COR-L47 (cell line): ENCODE results near the gene APCDD1L.
A peak's percentile ranks its signal among the peaks of the same experiment; 100 is the strongest.

Experiments used
- DNase-seq: peaks from one replicate; lab custom pipeline; 2025; lab: John Stamatoyannopoulos, UW

The APCDD1L gene

GRCh38 chr20:58466729-58467571, 48.2 kb downstream of the APCDD1L start:
- no peak for DNase-seq

- DNase-seq: no peak
Measured at GRCh38 chr20:58466095-58466708, 49.0 kb downstream of the APCDD1L start.

- DNase-seq: no peak
Measured at GRCh38 chr20:58464838-58465237, 50.4 kb downstream of the APCDD1L start.

GRCh38 chr20:58463256-58463655, 51.9 kb downstream of the APCDD1L start:
- no peak for DNase-seq

- DNase-seq: no peak
Measured at GRCh38 chr20:58461899-58462298, 53.3 kb downstream of the APCDD1L start.

- DNase-seq: no peak
Measured at GRCh38 chr20:58461104-58461503, 54.1 kb downstream of the APCDD1L start.

- DNase-seq: no peak
Measured at GRCh38 chr20:58459058-58459750, 56.0 kb downstream of the APCDD1L start.

- DNase-seq: no peak
Measured at GRCh38 chr20:58458342-58459057, 56.7 kb downstream of the APCDD1L start.

- DNase-seq: no peak
Measured at GRCh38 chr20:58457083-58457695, 58.0 kb downstream of the APCDD1L start.

- DNase-seq: no peak
Measured at GRCh38 chr20:58454460-58454859, 60.7 kb downstream of the APCDD1L start.

- DNase-seq: no peak
Measured at GRCh38 chr20:58453391-58453790, 61.8 kb downstream of the APCDD1L start.

GRCh38 chr20:58452667-58453255, 62.4 kb downstream of the APCDD1L start:
- no peak for DNase-seq

GRCh38 chr20:58450254-58450653, 64.9 kb downstream of the APCDD1L start:
- no peak for DNase-seq

- DNase-seq: no peak
Measured at GRCh38 chr20:58449681-58450221, 65.4 kb downstream of the APCDD1L start.

- DNase-seq: no peak
Measured at GRCh38 chr20:58448958-58449357, 66.2 kb downstream of the APCDD1L start.

- DNase-seq: peak; percentile 5
Measured at GRCh38 chr20:58447511-58448391, 67.4 kb downstream of the APCDD1L start.

GRCh38 chr20:58446960-58447265, 68.3 kb downstream of the APCDD1L start:
- no peak for DNase-seq

- DNase-seq: no peak
Measured at GRCh38 chr20:58446264-58446959, 68.8 kb downstream of the APCDD1L start.

GRCh38 chr20:58444746-58445255, 70.4 kb downstream of the APCDD1L start:
- DNase-seq: no peak
